WI38 (cell line): Measurements from ENCODE around the gene MSL3B.

Source experiments
- H3K4me3 ChIP-seq: 2 replicates; pipeline ENCODE4 v1.5.1; 2011; ENCODE audit warnings: low read depth, mild to moderate bottlenecking, control low read depth, low read length
- CTCF ChIP-seq: IDR thresholded peaks from 2 replicates; pipeline ENCODE4 v1.5.1; 2012; ENCODE audit warnings: low read depth, mild to moderate bottlenecking, control low read depth, low read length

The MSL3B gene

GRCh38 chr2:233867993-233868532 lies at the start of gene MSL3B:
MSL3B (minus strand) TSS chr2:233868386.
- H3K4me3 ChIP-seq = peak within 1 kb of the TSS; percentile 27; the same call in 1 of the 2 replicates
- no peak for TF ChIP-seq CTCF

- no peak for TF ChIP-seq CTCF
- H3K4me3 ChIP-seq = no peak within 1 kb of the TSS
Measured at GRCh38 chr2:233917116-233917515, 48.9 kb upstream of the MSL3B start, which contains the start of gene TRPM8. TRPM8 (plus strand) TSS chr2:233917373; CDS start chr2:233926538, 9,165 bp downstream.

- no peak for TF ChIP-seq CTCF
- H3K4me3 ChIP-seq = no peak overlapping the region
Measured at GRCh38 chr2:233915128-233915527, 46.9 kb upstream of the MSL3B start.

GRCh38 chr2:233912691-233913423 lies 44.7 kb upstream of the MSL3B start:
- TF ChIP-seq CTCF = no peak
- H3K4me3 ChIP-seq = no peak overlapping the region

GRCh38 chr2:233907627-233908026 lies 39.4 kb upstream of the MSL3B start:
- H3K4me3 ChIP-seq = no peak overlapping the region
- no peak for TF ChIP-seq CTCF

GRCh38 chr2:233905945-233906344 lies 37.8 kb upstream of the MSL3B start:
- H3K4me3 ChIP-seq = no peak overlapping the region
- TF ChIP-seq CTCF = no peak

GRCh38 chr2:233901884-233902283 lies 33.7 kb upstream of the MSL3B start:
- TF ChIP-seq CTCF = no peak
- no peak overlapping the region for H3K4me3 ChIP-seq
